ENCODE data around the gene KRT12.

The KRT12 gene

DNA sequence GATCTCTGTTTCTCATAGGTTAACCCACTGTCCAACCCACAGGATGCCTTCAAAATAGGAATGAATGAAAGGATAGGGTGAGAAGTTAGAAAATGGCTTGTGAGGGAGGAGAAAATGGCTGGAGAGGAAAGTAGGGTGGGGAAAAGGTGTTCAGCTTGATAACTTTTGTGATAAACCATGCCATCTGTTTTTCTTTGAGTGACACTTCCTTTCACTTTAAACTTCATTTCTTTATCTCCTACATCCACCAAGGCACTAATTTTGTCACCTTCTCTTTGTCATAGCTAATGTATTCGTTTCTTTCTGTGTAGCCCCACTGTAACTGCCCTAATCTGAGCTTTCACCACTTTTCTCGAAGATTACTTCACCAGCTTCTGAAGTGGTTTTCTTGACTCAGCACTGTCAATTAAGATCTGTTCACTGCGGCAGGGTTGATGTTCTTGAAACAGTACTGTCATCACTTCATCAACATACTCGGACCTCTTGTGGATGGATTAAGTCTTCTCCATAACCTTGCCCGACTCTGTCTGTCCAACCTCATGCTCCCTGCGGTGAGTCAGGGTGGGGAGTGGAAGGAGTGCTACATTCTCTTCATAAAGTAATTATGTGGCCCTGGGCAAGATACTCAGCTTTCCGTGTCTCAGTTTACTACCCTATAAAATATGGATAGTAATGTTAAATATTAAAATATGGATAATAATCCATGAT lies 39.1 kb downstream of the KRT12 start:
- Mint-ChIP-seq H3K36me3 (ENCODE audit: low read depth) (no peaks in the 10 kb centered on the region), H3K9me3 (no peaks in the 10 kb centered on the region), H3K27ac (peak overlapping the region in 1 of 3 experiments; percentile 22), H3K4me1 (no peaks in the 10 kb centered on the region), H3K4me3 (no peak overlapping the region), H3K27me3 (ENCODE audit: low read depth) (no peaks in the 10 kb centered on the region)
- TF ChIP-seq, protein P1, sequence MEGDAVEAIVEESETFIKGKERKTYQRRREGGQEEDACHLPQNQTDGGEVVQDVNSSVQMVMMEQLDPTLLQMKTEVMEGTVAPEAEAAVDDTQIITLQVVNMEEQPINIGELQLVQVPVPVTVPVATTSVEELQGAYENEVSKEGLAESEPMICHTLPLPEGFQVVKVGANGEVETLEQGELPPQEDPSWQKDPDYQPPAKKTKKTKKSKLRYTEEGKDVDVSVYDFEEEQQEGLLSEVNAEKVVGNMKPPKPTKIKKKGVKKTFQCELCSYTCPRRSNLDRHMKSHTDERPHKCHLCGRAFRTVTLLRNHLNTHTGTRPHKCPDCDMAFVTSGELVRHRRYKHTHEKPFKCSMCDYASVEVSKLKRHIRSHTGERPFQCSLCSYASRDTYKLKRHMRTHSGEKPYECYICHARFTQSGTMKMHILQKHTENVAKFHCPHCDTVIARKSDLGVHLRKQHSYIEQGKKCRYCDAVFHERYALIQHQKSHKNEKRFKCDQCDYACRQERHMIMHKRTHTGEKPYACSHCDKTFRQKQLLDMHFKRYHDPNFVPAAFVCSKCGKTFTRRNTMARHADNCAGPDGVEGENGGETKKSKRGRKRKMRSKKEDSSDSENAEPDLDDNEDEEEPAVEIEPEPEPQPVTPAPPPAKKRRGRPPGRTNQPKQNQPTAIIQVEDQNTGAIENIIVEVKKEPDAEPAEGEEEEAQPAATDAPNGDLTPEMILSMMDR (IDR thresholded peaks at IDR 0.05; ENCODE audit: unreplicated experiment in 3 of 3): no peak

DNA sequence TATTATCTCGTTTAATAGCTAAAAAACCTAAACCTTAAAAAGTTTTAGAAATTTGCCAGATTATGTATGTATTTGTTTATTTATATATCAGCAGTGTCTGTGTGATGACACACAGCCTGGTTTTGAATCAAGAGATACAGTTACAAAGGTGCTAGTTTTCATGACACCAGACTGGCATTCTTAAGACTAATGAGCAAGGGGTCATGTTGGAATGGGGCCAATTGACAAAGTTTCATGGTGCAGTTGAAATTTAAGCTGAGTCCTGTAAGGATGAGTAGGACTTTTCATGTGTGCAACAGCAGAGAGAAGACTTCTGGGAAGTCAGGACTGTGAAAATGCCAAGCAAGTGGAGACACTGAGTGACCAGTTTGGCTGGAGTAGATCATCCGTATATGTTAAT lies 41.4 kb downstream of the KRT12 start:
- Mint-ChIP-seq H3K4me3 (no peak overlapping the region), H3K9me3 (no peaks in the 10 kb centered on the region), H3K36me3 (ENCODE audit: low read depth) (peaks cover 7% of the 10 kb centered on the region), H3K27me3 (ENCODE audit: low read depth) (no peaks in the 10 kb centered on the region), H3K27ac (no peak overlapping the region), H3K4me1 (peaks cover under 1% of the 10 kb centered on the region)
- TF ChIP-seq, protein P1 (IDR thresholded peaks at IDR 0.05; ENCODE audit: unreplicated experiment in 3 of 3): no peak

DNA sequence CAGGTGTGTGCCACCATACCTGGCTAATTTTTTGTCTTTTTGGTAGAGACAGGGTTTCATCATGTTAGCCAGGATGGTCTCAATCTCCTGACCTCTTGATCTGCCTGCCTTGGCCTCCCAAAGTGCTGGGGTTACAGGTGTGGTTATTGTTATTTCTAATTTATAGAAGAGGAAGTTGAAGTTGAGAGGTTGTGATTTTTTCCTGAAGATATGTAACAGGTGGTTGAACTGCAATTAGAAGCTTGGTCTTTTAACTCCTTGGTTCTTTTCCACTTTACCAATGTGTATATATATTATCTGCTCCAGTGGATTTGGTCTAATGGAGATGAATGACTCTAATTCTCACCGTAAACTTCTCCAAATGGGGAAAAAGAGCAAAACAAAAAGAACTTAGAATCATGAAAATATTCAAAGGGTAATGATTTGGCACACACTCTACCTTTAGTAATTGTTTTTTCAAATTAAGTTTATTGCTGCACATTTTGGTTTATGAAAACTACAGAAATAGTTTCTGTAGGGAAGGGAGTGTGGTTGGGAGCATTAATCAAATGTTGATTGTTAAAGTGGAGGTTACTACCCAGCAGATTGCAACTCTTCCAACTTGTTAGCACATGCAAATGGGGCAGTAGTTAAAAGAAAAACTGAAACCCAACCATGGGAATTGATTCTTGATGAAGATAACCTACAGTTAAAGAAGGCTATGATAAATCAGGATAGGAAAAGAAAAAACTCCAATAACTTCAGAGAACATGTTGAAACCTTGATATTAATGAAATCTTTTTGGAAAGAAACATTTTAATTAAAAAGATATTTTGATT lies 42.8 kb downstream of the KRT12 start:
- Mint-ChIP-seq H3K4me3 (no peak overlapping the region), H3K36me3 (ENCODE audit: low read depth) (peaks cover 13% of the 10 kb centered on the region), H3K27ac (no peak overlapping the region), H3K27me3 (ENCODE audit: low read depth) (no peaks in the 10 kb centered on the region), H3K4me1 (peaks cover 11% of the 10 kb centered on the region), H3K9me3 (no peaks in the 10 kb centered on the region)
- TF ChIP-seq, protein P1 (IDR thresholded peaks at IDR 0.05; ENCODE audit: unreplicated experiment in 3 of 3): no peak

DNA sequence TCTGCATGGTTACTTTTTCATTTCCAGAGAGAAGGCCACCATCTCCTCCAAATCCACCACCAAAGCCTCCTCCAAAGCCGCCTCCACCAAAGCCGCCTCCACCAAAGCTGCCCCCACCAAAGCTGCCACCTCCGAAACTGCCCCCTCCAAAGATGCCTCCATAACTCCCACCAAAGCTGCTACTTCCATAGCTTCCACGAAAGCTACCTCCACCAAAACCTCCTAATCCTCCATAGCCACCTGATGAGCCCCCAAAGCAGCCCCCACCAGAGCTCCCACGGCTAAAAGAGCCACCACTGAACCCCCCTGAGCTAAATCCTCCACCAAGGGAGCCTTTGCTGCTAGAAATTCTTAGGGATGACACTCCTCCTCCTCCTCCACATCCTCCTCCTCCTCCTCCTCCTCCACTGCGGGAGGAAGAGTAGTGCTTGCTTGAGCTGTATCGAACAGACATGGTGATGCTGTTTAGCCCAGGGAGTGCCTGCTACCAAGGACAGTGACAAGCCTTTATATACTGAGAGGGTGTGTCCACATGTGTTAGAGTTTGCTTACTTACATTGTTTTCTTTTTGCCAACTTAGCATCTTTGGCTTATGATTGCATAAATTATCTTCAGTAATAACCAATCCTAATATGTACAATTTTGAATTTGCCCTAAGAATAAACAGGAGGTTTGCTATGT lies 44.8 kb downstream of the KRT12 start, which contains the start of gene KRT10:
KRT10 (minus strand) TSS at position 483 of the 681 bp plus-strand sequence; CDS start at position 454, 29 bp downstream.
- Mint-ChIP-seq H3K4me3 (peak within 1 kb of the TSS; percentile 29 to 59 (median 58)), H3K9me3 (no peaks in the 10 kb centered on the region), H3K27me3 (ENCODE audit: low read depth) (peaks cover 3% of the 10 kb centered on the region), H3K36me3 (ENCODE audit: low read depth) (peaks cover 24% of the 10 kb centered on the region), H3K27ac (no peak within 1 kb of the TSS), H3K4me1 (peaks cover 21% of the 10 kb centered on the region)
- TF ChIP-seq, protein P1 (IDR thresholded peaks at IDR 0.05; ENCODE audit: unreplicated experiment in 3 of 3): no peak

DNA sequence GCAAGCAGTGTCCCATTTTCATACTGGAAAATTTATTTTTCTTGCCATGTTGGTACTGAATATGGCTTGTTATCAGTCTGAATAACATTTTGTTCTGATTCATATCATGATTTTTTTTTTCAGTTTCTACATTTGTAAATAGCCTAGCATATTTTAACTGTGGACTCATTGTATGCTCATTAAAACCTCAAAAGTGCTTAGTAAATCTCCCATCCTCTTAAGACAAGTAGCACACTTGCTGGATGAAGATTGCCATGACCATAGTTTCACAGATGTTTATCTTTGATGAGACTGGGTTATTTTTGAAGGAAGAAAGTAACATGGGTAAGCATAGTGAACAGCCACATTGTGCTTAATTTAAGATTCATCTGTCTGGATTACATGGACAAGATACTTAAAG lies 45.5 kb downstream of the KRT12 start:
- Mint-ChIP-seq H3K36me3 (ENCODE audit: low read depth) (peaks cover 32% of the 10 kb centered on the region), H3K4me3 (no peak overlapping the region), H3K27ac (no peak overlapping the region), H3K9me3 (no peaks in the 10 kb centered on the region), H3K27me3 (ENCODE audit: low read depth) (peaks cover 7% of the 10 kb centered on the region), H3K4me1 (peaks cover 28% of the 10 kb centered on the region)
- TF ChIP-seq, protein P1 (IDR thresholded peaks at IDR 0.05; ENCODE audit: unreplicated experiment in 3 of 3): no peak
